HepG2 (cell line): ENCODE data around the gene LYZL2. TPM values are rescaled to one million over a fixed set of nuclear protein-coding genes. Genes with fewer than 3 reads are reported as not detected.

Experiments used
- CCDC6 ChIP-seq: sonication (generic); formaldehyde crosslinking; IDR thresholded peaks from 2 replicates; pipeline ENCODE4 v1.8.1; 2022; ENCODE audit warnings: mild to moderate bottlenecking, missing genetic modification reagents, moderate library complexity
- CTCF ChIP-seq: sonication (generic); formaldehyde crosslinking; IDR thresholded peaks from 2 replicates; pipeline ENCODE4 v1.5.0; 2020; ENCODE audit warnings: mild to moderate bottlenecking, missing genetic modification reagents, moderate library complexity
- DMTF1 ChIP-seq: sonication (generic); formaldehyde crosslinking; IDR thresholded peaks from 2 replicates; pipeline ENCODE4 v1.4.0; 2020; ENCODE audit warnings: mild to moderate bottlenecking, missing genetic modification reagents
- HNRNPK ChIP-seq: fragments of 200-400 bp; formaldehyde crosslinking; IDR thresholded peaks from 2 replicates; pipeline ENCODE4 v1.6.1; 2018; ENCODE audit warnings: low read length, low read depth, moderate library complexity, mild to moderate bottlenecking; ENCODE audit not compliant: poor library complexity, severe bottlenecking
- IRF2 ChIP-seq: IDR thresholded peaks from 2 replicates; pipeline ENCODE4 v1.6.1; 2018; ENCODE audit warnings: missing genetic modification reagents, missing compliant biosample characterization
- MBD4 ChIP-seq: IDR thresholded peaks from 2 replicates; pipeline ENCODE4 v1.6.1; 2012; ENCODE audit warnings: low read length, inconsistent platforms, borderline replicate concordance
- REPIN1 ChIP-seq: sonication (generic); formaldehyde crosslinking; IDR thresholded peaks from 2 replicates; pipeline ENCODE4 v1.8.0; 2022; ENCODE audit warnings: missing genetic modification reagents, low read depth, mild to moderate bottlenecking, borderline replicate concordance
- RFX1 ChIP-seq: fragments of 450-650 bp; IDR thresholded peaks from 2 replicates; pipeline ENCODE4 v1.6.1; 2017
- SIX4 ChIP-seq: sonication (generic); formaldehyde crosslinking; IDR thresholded peaks from 2 replicates; pipeline ENCODE4 v1.4.0; 2020; ENCODE audit warnings: missing genetic modification reagents
- TSC22D2 ChIP-seq: sonication (generic); formaldehyde crosslinking; IDR thresholded peaks from 2 replicates; pipeline ENCODE4 v1.5.1; 2020; ENCODE audit warnings: missing genetic modification reagents, mild to moderate bottlenecking, borderline replicate concordance
- U2AF1 ChIP-seq: fragments of 200-400 bp; formaldehyde crosslinking; optimal IDR thresholded peaks from 2 replicates; pipeline ENCODE3; 2017; ENCODE audit warnings: mild to moderate bottlenecking, low read depth, low read length
- ZBTB43 ChIP-seq: sonication (generic); formaldehyde crosslinking; conservative IDR thresholded peaks from 2 replicates; pipeline ENCODE4 v1.4.0; 2020; ENCODE audit warnings: missing genetic modification reagents
- ZFP37 ChIP-seq: sonication (generic); formaldehyde crosslinking; IDR thresholded peaks from 2 replicates; pipeline ENCODE4 v1.4.0; 2020; ENCODE audit warnings: missing genetic modification reagents, borderline replicate concordance
- ZFP90 ChIP-seq: sonication (generic); formaldehyde crosslinking; IDR thresholded peaks from 2 replicates; pipeline ENCODE4 v1.8.0; 2022; ENCODE audit warnings: missing genetic modification reagents, mild to moderate bottlenecking, inconsistent platforms, borderline replicate concordance
- ZMAT5 ChIP-seq: sonication (generic); formaldehyde crosslinking; IDR thresholded peaks from 2 replicates; pipeline ENCODE4 v1.5.0; 2020; ENCODE audit warnings: mild to moderate bottlenecking, low read depth, missing genetic modification reagents, borderline replicate concordance
- ZNF274 ChIP-seq: sonication (generic); formaldehyde crosslinking; IDR thresholded peaks from 2 replicates; pipeline ENCODE4 v1.5.1; 2020; ENCODE audit warnings: mild to moderate bottlenecking, missing genetic modification reagents
- ZNF30 ChIP-seq: sonication (generic); formaldehyde crosslinking; IDR thresholded peaks from 2 replicates; pipeline ENCODE4 v1.5.0; 2020; ENCODE audit warnings: mild to moderate bottlenecking, missing genetic modification reagents
- ZNF329 ChIP-seq: sonication (generic); formaldehyde crosslinking; IDR thresholded peaks from 2 replicates; pipeline ENCODE4 v1.9.0; 2021; ENCODE audit warnings: low read depth, mild to moderate bottlenecking, missing genetic modification reagents
- ZNF589 ChIP-seq: sonication (generic); formaldehyde crosslinking; conservative IDR thresholded peaks from 2 replicates; pipeline ENCODE4 v1.8.0; 2022; ENCODE audit warnings: mild to moderate bottlenecking, moderate library complexity, missing genetic modification reagents
- ZNF609 ChIP-seq: sonication (generic); formaldehyde crosslinking; IDR thresholded peaks from 2 replicates; pipeline ENCODE4 v1.4.0; 2020; ENCODE audit warnings: mild to moderate bottlenecking, missing genetic modification reagents, borderline replicate concordance
- ZNF674 ChIP-seq: sonication (generic); formaldehyde crosslinking; IDR thresholded peaks from 2 replicates; pipeline ENCODE4 v1.5.0; 2020; ENCODE audit warnings: low read depth, mild to moderate bottlenecking, missing genetic modification reagents
- polyA plus RNA-seq, 8 experiments: library from polyadenylated mRNA; depleted of rRNA in 3 of 8; stranded (reverse) in 7 of 8; unstranded in 1 of 8; fragments of >200 nt; fragmentation: Illumina TruSeq in 4 of 8; extraction: Trizol in 4 of 8; gene quantifications; 2 replicates each; pipeline versions ENCODE4 v1.2.1 to v1.2.3, GENCODE V29; 2011 to 2016; ENCODE audit warnings: low read depth in 4 of 8, missing spikeins in 1 of 8, mixed read lengths in 1 of 8; ENCODE audit not compliant: insufficient read depth in 1 of 8
- total RNA-seq, 5 experiments: library from RNA; depleted of rRNA; stranded (reverse); fragments of >200 nt; fragmentation: Illumina TruSeq; extraction: Trizol; gene quantifications; 2 replicates each; pipeline ENCODE4 v1.2.3, GENCODE V29; 2016; ENCODE audit warnings: low read depth in 1 of 5

The LYZL2 gene
- total and polyA plus RNA-seq, 2 of the 13 experiments (the other 11 are each of a cell fraction or from before 2014, with no cell fraction given): 0.20 to 0.63 TPM

- TF ChIP-seq ZBTB43: no peak
- TF ChIP-seq IRF2: no peak
- TF ChIP-seq U2AF1: no peak
- TF ChIP-seq ZNF30: no peak
- no peak for TF ChIP-seq ZMAT5 (CRISPR knock-in tag)
- no peak for TF ChIP-seq MBD4
- no peak for TF ChIP-seq REPIN1
- no peak for TF ChIP-seq HNRNPK
- peak; percentile 69 for TF ChIP-seq ZNF609 (CRISPR knock-in tag)
- no peak for TF ChIP-seq CTCF (CRISPR knock-in tag)
- no peak for TF ChIP-seq CCDC6 (CRISPR knock-in tag)
- 0 out of 2 replicates have a peak, but pooled peaks have one; percentile 20 for TF ChIP-seq SIX4
- TF ChIP-seq ZNF674 (CRISPR knock-in tag): no peak
- no peak for TF ChIP-seq ZNF329
- TF ChIP-seq ZNF589 (CRISPR knock-in tag): no peak
- no peak for TF ChIP-seq ZFP37 (CRISPR knock-in tag)
- no peak for TF ChIP-seq TSC22D2
- no peak for TF ChIP-seq ZNF274
- TF ChIP-seq RFX1: no peak
- no peak for TF ChIP-seq ZFP90 (CRISPR knock-in tag)
- no peak for TF ChIP-seq DMTF1 (CRISPR knock-in tag)
These were observed 26.0 kb downstream of the LYZL2 start (continued) for GRCh38 chr10:30603589-30603988.
